ENCODE results near the gene VASH2. TPM values are rescaled to one million over a fixed set of nuclear protein-coding genes. Genes with fewer than 3 reads are reported as not detected.

VASH2 gene
- total and polyA plus RNA-seq, 2 of the 4 experiments (the other 2 are of a cell fraction), result 0.90 to 1.2 TPM

GRCh38 chr1:212955961-212956620, 5.8 kb downstream of the VASH2 start:
- Histone ChIP-seq H3K4me1 (ENCODE audit: control insufficient read depth, insufficient read depth, low read length) (peaks cover 9% of the 10 kb centered on the region), H3K4me3 (ENCODE audit: insufficient read depth, low read depth, low read length) (no peak overlapping the region), H2AFZ (replicated peaks; ENCODE audit: low read length, poor library complexity) (no peak overlapping the region), H2BK5ac (ENCODE audit: low read depth, low read length, poor library complexity, severe bottlenecking) (no peak overlapping the region), H2BK20ac (ENCODE audit: low read depth, low read length) (no peak overlapping the region), H3K4ac (ENCODE audit: low read depth, low read length) (no peak overlapping the region), H3K27ac (ENCODE audit: insufficient read depth, low read length) (no peak overlapping the region), H4K20me1 (ENCODE audit: insufficient read depth, low read length) (no peaks in the 10 kb centered on the region), H3K56ac (ENCODE audit: extremely low read depth, insufficient read depth, low read length) (no peak overlapping the region), H3K4me2 (ENCODE audit: low read depth, low read length) (no peak overlapping the region), H3K23ac (ENCODE audit: low read depth, low read length) (no peak overlapping the region), H2BK15ac (ENCODE audit: low read depth, low read length) (no peak overlapping the region), H3K18ac (ENCODE audit: low read depth, low read length) (no peak overlapping the region), H4K8ac (ENCODE audit: low read depth in 2 of 2, low read length in 2 of 2) (no peak overlapping the region), H3K27me3 (ENCODE audit: control insufficient read depth, insufficient read depth, low read length) (no peaks in the 10 kb centered on the region; the same call in 1 of the 2 replicates), H2AK9ac (replicated peaks; ENCODE audit: low read depth, low read length, poor library complexity) (no peak overlapping the region), H3K36me3 (ENCODE audit: control insufficient read depth, insufficient read depth, low read length) (peaks cover 24% of the 10 kb centered on the region), H3K9me3 (ENCODE audit: control insufficient read depth, insufficient read depth, low read length) (no peaks in the 10 kb centered on the region), H3K9ac (ENCODE audit: low read depth, low read length) (no peak overlapping the region), H4K91ac (ENCODE audit: insufficient read depth, low read depth, low read length) (no peak overlapping the region), H3K79me1 (ENCODE audit: low read depth in 1 of 2, low read length in 2 of 2) (no peaks in the 10 kb centered on the region; a peak in 1 of 4 replicates), H3K9me1 (ENCODE audit: insufficient read depth, low read length) (peaks cover 6% of the 10 kb centered on the region), H2BK120ac (ENCODE audit: low read depth, low read length) (no peak overlapping the region), H2AK5ac (ENCODE audit: low read depth, low read length) (no peak overlapping the region), H3K14ac (replicated peaks; ENCODE audit: low read depth, low read length) (no peak overlapping the region), H4K5ac (ENCODE audit: low read depth, low read length) (no peak overlapping the region)
- BruUV-seq (replicated peaks), result no TSS peak
- in situ Hi-C loops (cut with MboI; ENCODE audit: low sequenced_read_pairs), result no loop called here
- ATAC-seq (ENCODE audit: low read depth), result no peak
- ChIA-PET CTCF (no interaction called here), POLR2A (ENCODE audit: unreplicated experiment) (no interaction called here)
- no peak for TF ChIP-seq SMC3 (IDR thresholded peaks at IDR 0.05; ENCODE audit: low read depth, low read length)
- no peak for TF ChIP-seq ELK1 (IDR thresholded peaks at IDR 0.05; ENCODE audit: borderline replicate concordance, low read depth, low read length)
- no peak for TF ChIP-seq POLR2A (IDR thresholded peaks at IDR 0.05; ENCODE audit: low read depth, low read length)
- TF ChIP-seq BHLHE40 (IDR thresholded peaks at IDR 0.05; ENCODE audit: low read depth, low read length), result no peak
- no peak for TF ChIP-seq MXI1 (IDR thresholded peaks at IDR 0.05; ENCODE audit: borderline replicate concordance, low read depth, low read length)
- TF ChIP-seq NFE2L2 (IDR thresholded peaks at IDR 0.05; ENCODE audit: low read depth, low read length), result no peak
- no peak for TF ChIP-seq CTCF (conservative IDR thresholded peaks at IDR 0.05; ENCODE audit: low read depth, low read length)
- TF ChIP-seq RAD21 (IDR thresholded peaks at IDR 0.05; ENCODE audit: low read length), result no peak
- TF ChIP-seq RFX5 (IDR thresholded peaks at IDR 0.05; ENCODE audit: low read depth, low read length), result no peak
- no peak for TF ChIP-seq MAFK (IDR thresholded peaks at IDR 0.05; ENCODE audit: low read depth, low read length)
- TF ChIP-seq RCOR1 (IDR thresholded peaks at IDR 0.05; ENCODE audit: insufficient replicate concordance, low read length), result no peak
- TF ChIP-seq CHD1 (IDR thresholded peaks at IDR 0.05; ENCODE audit: low read depth, low read length), result no peak
- no peak for TF ChIP-seq MAZ (IDR thresholded peaks at IDR 0.05; ENCODE audit: borderline replicate concordance, low read depth, low read length)
- TF ChIP-seq FOS (IDR thresholded peaks at IDR 0.05; ENCODE audit: low read depth, low read length), result no peak
- no peak for TF ChIP-seq CEBPB (IDR thresholded peaks at IDR 0.05; ENCODE audit: low read depth, low read length)
- TF ChIP-seq USF2 (IDR thresholded peaks at IDR 0.05; ENCODE audit: low read depth, low read length), result no peak
- intact Hi-C loops (cut with micrococcal nuclease), result no loop called here
- dilution Hi-C loops (cut with HindIII; ENCODE audit: low sequenced_read_pairs, unreplicated experiment), result no loop called here
- no peak for DNase-seq
- 100% methylated on average over 6 of the region's 8 CpGs; no CpG with 5 or more reads in 1 of the 2 experiments for WGBS, 2 experiments (ENCODE audit: extremely low coverage in 2 of 2, insufficient read length in 1 of 2)
